Mammary microvascular endothelial cell (primary cell): ENCODE data around the gene POGLUT3. TPM values are rescaled to one million over a fixed set of nuclear protein-coding genes. Genes with fewer than 3 reads are reported as not detected.

ENCODE experiments used
- total RNA-seq: library from RNA; depleted of rRNA; stranded (reverse); fragments of >200 nt; gene quantifications from 2 replicates; pipeline ENCODE4 v1.2.3, GENCODE V29; 2015

The POGLUT3 gene
- 33.0 and 33.8 TPM in 2 replicates for total RNA-seq

GRCh38 chr11:108498046-108498815 is at the start of gene POGLUT3:
Gene POGLUT3, minus strand, starts transcription at chr11:108498384. Its CDS starts 18 bp downstream, at chr11:108498366.

GRCh38 chr11:108467091-108467823 is 30.9 kb downstream of the POGLUT3 start, which contains the start of gene C11orf65:
Gene C11orf65, minus strand, starts transcription at chr11:108467529. Its CDS starts 5,970 bp downstream, at chr11:108461559.

Other genes starting within 250 kb of the POGLUT3 start
- gene C11orf65, start 30.9 kb downstream of the POGLUT3 start, total RNA-seq: 0.67 TPM in 1 of 2 replicates, not detected in the other
- gene EXPH5, start 95.4 kb upstream of the POGLUT3 start, total RNA-seq: under 0.01 and 0.15 TPM in 2 replicates
- 25.8 and 36.0 TPM in 2 replicates for gene DDX10, start 166.7 kb upstream of the POGLUT3 start, total RNA-seq